Articular chondrocyte of knee joint (primary cell): ENCODE data around the gene MTHFR. TPM values are rescaled to one million over a fixed set of nuclear protein-coding genes. Genes with fewer than 3 reads are reported as not detected.

ENCODE experiments used
- small RNA-seq: library from RNA; depleted of rRNA; stranded (forward); fragments of <200 nt; gene quantifications from one replicate; pipeline ENCODE3, GENCODE V24; 2012
- total RNA-seq: library from RNA; depleted of rRNA; stranded (reverse); fragments of >200 nt; gene quantifications from 2 replicates; pipeline ENCODE4 v1.2.3, GENCODE V29; 2012

The MTHFR gene
- 21.9 and 36.5 TPM in 2 replicates for total RNA-seq

DNA sequence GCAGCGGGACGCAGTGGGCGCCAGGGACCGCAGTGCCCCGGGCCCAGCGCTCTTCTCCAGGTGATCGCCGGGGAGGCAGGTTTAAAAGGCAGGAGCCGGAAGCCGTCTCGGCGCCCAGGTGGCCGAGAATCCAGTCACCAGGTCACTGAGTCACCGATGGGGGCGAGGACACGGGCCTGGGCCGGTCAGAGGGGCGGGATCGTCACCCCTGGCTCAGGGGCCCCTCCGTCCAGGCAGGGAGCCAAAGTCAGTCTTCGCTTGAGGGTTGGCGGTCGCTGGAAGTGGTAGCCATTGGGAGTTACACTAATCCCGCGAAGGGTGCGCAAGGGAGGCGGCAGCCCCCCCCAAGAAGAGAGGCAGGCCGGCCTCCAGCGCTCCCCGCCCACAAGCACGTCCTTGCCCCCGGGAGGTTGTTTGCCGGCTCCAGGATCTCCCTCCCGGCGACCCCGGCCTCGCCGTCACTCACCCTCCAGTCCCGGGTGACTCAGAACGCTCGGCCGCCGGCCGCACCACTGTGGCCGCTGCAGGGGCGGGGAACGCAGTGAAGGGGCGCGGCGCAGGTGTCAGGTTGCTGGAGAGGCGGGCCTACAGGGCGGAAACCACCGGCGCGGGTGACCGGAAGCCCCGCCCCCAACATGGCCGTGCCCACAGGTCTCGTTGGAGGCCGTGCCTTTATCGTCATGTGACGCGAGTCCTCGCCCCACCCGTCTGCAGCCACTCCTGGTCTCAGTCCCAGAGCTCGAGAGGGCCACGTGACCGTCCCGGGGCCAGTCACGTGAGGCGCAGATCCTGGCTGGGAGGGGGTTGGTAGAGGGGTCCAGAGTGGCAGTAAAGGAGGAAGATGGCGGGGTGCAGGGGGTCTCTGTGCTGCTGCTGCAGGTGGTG is at the start of gene MTHFR, which contains the start of gene CLCN6:
Gene MTHFR, minus strand, starts transcription at position 543 of the 885 bp plus-strand sequence. CDS start 2,848 bp downstream, outside the sequence.
Gene CLCN6, plus strand, starts transcription at position 770 of the 885 bp plus-strand sequence. Its CDS starts 72 bp downstream, at position 842.

GRCh38 chr1:11847667-11848372 is 42.1 kb upstream of the MTHFR start, which contains the start of gene NPPA:
Gene NPPA, minus strand, starts transcription at chr1:11847783. Its CDS starts 99 bp downstream, at chr1:11847684.

GRCh38 chr1:11761988-11762406 is 43.8 kb downstream of the MTHFR start, which contains the start of gene C1orf167:
Gene C1orf167, plus strand, starts transcription at chr1:11762193. Its CDS starts 2,208 bp downstream, at chr1:11764401.

DNA sequence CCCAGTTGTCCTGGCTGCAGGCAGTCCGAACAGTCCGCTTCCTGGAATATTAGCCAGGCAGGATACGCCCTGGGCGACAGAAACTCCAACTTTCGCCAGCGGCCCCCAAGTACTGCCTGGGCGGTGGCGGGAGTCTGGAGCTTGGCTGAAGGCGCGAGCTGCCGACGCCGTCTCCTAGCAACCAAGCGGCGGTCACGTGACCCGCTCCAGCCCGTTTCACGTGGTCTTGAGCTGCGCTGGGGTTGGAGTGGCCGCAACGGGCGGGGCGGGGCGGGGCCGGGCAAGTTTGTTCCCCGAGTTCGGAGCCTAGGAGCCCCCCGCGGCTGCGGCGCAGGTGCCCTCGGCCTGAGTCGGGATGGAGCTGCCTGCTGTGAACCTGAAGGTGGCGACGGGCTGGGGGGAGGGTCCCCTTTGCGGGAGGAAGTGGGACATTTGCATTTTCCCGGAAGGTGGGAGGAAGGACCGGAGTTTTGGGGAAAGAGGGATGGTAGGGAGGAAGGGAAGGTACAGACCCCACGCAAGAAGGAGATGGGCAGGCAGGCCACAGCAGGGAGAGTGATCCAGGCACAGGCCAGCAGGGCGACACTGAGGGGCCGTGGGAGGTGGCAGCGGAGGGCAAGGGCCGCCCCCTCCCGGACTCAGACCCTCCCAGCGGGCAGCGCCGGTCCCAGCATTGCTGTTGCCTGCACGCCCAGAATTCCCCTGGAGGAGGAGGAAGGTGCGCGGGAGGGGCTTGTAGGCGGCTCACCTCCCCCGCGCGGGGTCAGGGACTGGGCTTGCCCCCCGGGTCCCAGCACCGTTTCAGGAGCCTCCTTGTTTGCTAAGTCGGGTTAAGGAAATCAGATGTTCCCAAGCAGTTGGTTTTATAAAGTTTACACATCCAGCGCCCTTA is 69.7 kb downstream of the MTHFR start, which contains the start of gene AGTRAP:
Gene AGTRAP, plus strand, starts transcription at position 283 of the 892 bp plus-strand sequence. Its CDS starts 73 bp downstream, at position 356.

Small RNAs within 50 kb of the gene (small RNA-seq; reads per million reads assigned to genes)
- not detected for gene RF02156
- not detected for gene RF02157
- gene RF02158, result not detected

Other genes with a start within 250 kb of the MTHFR start
- 1.6 and 4.2 TPM in 2 replicates for gene FBXO2, start 151.5 kb downstream of the MTHFR start, total RNA-seq
- gene FBXO44, start 151.1 kb downstream of the MTHFR start, total RNA-seq, result 8.5 and 10.2 TPM in 2 replicates
- gene FBXO6, start 141.8 kb downstream of the MTHFR start, total RNA-seq, result 5.4 and 8.4 TPM in 2 replicates
- 27.8 and 35.8 TPM in 2 replicates for gene MAD2L2, start 124.8 kb downstream of the MTHFR start, total RNA-seq
- gene DRAXIN, start 114.3 kb downstream of the MTHFR start, total RNA-seq, result 0.13 and 0.22 TPM in 2 replicates
- 37.2 and 54.1 TPM in 2 replicates for gene AGTRAP, start 69.8 kb downstream of the MTHFR start, total RNA-seq
- gene C1orf167, start 43.8 kb downstream of the MTHFR start, total RNA-seq, result 0.43 and 0.52 TPM in 2 replicates
- 11.0 and 17.6 TPM in 2 replicates for gene CLCN6, start 227 bp upstream of the MTHFR start, total RNA-seq
- gene NPPA, start 41.8 kb upstream of the MTHFR start, total RNA-seq, result not detected in 2 replicates
- not detected in 2 replicates for gene NPPB, start 53.0 kb upstream of the MTHFR start, total RNA-seq
- gene KIAA2013, start 120.5 kb upstream of the MTHFR start, total RNA-seq, result 46.2 and 47.6 TPM in 2 replicates
- 192 and 220 TPM in 2 replicates for gene PLOD1, start 128.8 kb upstream of the MTHFR start, total RNA-seq
- 52.0 and 52.1 TPM in 2 replicates for gene MFN2, start 174.5 kb upstream of the MTHFR start, total RNA-seq
- 15.0 and 17.0 TPM in 2 replicates for gene MIIP, start 213.5 kb upstream of the MTHFR start, total RNA-seq